ENCODE measurements around the gene RGS3. TPM values are rescaled to one million over a fixed set of nuclear protein-coding genes. Genes with fewer than 3 reads are reported as not detected.

RGS3 gene
- total RNA-seq, 1 experiment from 2014 or later = 16.6 TPM

DNA sequence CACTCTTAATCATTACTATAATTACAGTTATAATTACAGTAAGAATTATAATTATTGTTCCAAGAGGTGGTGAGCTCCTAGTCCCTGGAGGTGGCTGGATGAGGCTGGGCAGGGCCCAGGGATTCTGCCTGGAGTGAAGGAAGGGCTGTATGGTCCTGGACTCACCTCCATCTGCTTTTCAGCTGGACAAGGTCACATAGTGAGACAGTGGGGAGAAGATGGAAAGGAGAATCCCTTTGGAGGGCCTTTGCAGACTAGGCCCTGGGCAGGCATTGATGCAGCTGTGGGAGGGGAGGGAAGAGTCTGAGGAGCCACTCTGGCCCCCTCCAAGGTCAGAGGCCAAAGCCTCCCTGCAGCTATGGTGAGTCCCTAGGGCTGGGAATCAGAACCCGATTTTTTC is 125.4 kb downstream of the RGS3 start (continued):
- TF ChIP-seq ZNF512 (CRISPR knock-in tag; IDR thresholded peaks at IDR 0.05; ENCODE audit: borderline replicate concordance) = no peak
- TF ChIP-seq E2F4 (CRISPR knock-in tag; IDR thresholded peaks at IDR 0.05; ENCODE audit: borderline replicate concordance, low read depth) = no peak
- TF ChIP-seq ATF6 (CRISPR knock-in tag; IDR thresholded peaks at IDR 0.05) = no peak
- TF ChIP-seq NFYB (CRISPR knock-in tag; conservative IDR thresholded peaks at IDR 0.05; ENCODE audit: low read depth) = no peak
- no peak for TF ChIP-seq ZNF232 (CRISPR knock-in tag; IDR thresholded peaks at IDR 0.05)
- TF ChIP-seq EMX1 (CRISPR knock-in tag; IDR thresholded peaks at IDR 0.05) = no peak
- TF ChIP-seq, protein P1, sequence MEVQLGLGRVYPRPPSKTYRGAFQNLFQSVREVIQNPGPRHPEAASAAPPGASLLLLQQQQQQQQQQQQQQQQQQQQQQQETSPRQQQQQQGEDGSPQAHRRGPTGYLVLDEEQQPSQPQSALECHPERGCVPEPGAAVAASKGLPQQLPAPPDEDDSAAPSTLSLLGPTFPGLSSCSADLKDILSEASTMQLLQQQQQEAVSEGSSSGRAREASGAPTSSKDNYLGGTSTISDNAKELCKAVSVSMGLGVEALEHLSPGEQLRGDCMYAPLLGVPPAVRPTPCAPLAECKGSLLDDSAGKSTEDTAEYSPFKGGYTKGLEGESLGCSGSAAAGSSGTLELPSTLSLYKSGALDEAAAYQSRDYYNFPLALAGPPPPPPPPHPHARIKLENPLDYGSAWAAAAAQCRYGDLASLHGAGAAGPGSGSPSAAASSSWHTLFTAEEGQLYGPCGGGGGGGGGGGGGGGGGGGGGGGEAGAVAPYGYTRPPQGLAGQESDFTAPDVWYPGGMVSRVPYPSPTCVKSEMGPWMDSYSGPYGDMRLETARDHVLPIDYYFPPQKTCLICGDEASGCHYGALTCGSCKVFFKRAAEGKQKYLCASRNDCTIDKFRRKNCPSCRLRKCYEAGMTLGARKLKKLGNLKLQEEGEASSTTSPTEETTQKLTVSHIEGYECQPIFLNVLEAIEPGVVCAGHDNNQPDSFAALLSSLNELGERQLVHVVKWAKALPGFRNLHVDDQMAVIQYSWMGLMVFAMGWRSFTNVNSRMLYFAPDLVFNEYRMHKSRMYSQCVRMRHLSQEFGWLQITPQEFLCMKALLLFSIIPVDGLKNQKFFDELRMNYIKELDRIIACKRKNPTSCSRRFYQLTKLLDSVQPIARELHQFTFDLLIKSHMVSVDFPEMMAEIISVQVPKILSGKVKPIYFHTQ (CRISPR knock-in tag; IDR thresholded peaks at IDR 0.05) = no peak
- TF ChIP-seq ZNF121 (CRISPR knock-in tag; IDR thresholded peaks at IDR 0.05) = no peak

GRCh38 chr9:113589407-113589806 is 125.9 kb downstream of the RGS3 start:
- no peaks in the 10 kb centered on the region for H3K36me3 Mint-ChIP-seq
- no peak overlapping the region for H3K4me3 Mint-ChIP-seq
- H3K27ac Mint-ChIP-seq = no peak overlapping the region
- peaks cover 29% of the 10 kb centered on the region for H3K4me1 Mint-ChIP-seq
- no peak for ATAC-seq
- CTCF ChIA-PET = interaction anchor here (0.6 to 20.2 kb wide), 12 partner anchors 10 to 336 kb away, joined by 3 to 962 read pairs (median 4); no protein-coding TSS in a partner anchor
- no peaks in the 10 kb centered on the region for H3K27me3 Mint-ChIP-seq (ENCODE audit: low read depth)
- no peaks in the 10 kb centered on the region for H3K9me3 Mint-ChIP-seq
- DNase-seq (ENCODE audit: low spot score) = no peak
- POLR2A ChIA-PET = interaction anchor here (0.6 kb wide), 1 partner anchor 23 kb away, joined by 4 read pairs; no protein-coding TSS in a partner anchor
- TF ChIP-seq ZNF396 (CRISPR knock-in tag; IDR thresholded peaks at IDR 0.05; ENCODE audit: borderline replicate concordance) (no peak), ATF6 (CRISPR knock-in tag; IDR thresholded peaks at IDR 0.05) (no peak), GABPB1 (CRISPR knock-in tag; IDR thresholded peaks at IDR 0.05) (no peak), SMAD3 (CRISPR knock-in tag; IDR thresholded peaks at IDR 0.05; ENCODE audit: borderline replicate concordance) (no peak), ARID4B (CRISPR knock-in tag; IDR thresholded peaks at IDR 0.05; ENCODE audit: borderline replicate concordance) (no peak), NFYB (CRISPR knock-in tag; conservative IDR thresholded peaks at IDR 0.05; ENCODE audit: low read depth) (no peak), USF1 (CRISPR knock-in tag; IDR thresholded peaks at IDR 0.05) (no peak), FOXK1 (CRISPR knock-in tag; IDR thresholded peaks at IDR 0.05) (no peak), MYBL2 (CRISPR knock-in tag; IDR thresholded peaks at IDR 0.05) (no peak), TCF7 (CRISPR knock-in tag; IDR thresholded peaks at IDR 0.05; ENCODE audit: low read depth) (no peak), HMGA2 (CRISPR knock-in tag; IDR thresholded peaks at IDR 0.05) (no peak)
- TF ChIP-seq, protein P2, sequence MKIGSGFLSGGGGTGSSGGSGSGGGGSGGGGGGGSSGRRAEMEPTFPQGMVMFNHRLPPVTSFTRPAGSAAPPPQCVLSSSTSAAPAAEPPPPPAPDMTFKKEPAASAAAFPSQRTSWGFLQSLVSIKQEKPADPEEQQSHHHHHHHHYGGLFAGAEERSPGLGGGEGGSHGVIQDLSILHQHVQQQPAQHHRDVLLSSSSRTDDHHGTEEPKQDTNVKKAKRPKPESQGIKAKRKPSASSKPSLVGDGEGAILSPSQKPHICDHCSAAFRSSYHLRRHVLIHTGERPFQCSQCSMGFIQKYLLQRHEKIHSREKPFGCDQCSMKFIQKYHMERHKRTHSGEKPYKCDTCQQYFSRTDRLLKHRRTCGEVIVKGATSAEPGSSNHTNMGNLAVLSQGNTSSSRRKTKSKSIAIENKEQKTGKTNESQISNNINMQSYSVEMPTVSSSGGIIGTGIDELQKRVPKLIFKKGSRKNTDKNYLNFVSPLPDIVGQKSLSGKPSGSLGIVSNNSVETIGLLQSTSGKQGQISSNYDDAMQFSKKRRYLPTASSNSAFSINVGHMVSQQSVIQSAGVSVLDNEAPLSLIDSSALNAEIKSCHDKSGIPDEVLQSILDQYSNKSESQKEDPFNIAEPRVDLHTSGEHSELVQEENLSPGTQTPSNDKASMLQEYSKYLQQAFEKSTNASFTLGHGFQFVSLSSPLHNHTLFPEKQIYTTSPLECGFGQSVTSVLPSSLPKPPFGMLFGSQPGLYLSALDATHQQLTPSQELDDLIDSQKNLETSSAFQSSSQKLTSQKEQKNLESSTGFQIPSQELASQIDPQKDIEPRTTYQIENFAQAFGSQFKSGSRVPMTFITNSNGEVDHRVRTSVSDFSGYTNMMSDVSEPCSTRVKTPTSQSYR (CRISPR knock-in tag; IDR thresholded peaks at IDR 0.05) = no peak
